ENCODE measurements around the gene ZNF773. TPM values are rescaled to one million over a fixed set of nuclear protein-coding genes. Genes with fewer than 3 reads are reported as not detected.
"Not testable (repeated sequence)": the region's sequence is repeated elsewhere in the genome, so short reads cannot be mapped to it uniquely, and the experiment has no call there.

ZNF773 gene
- total RNA-seq, 4 donors from 2014 or later = 1.2 to 6.5 (median 3.4) TPM

DNA sequence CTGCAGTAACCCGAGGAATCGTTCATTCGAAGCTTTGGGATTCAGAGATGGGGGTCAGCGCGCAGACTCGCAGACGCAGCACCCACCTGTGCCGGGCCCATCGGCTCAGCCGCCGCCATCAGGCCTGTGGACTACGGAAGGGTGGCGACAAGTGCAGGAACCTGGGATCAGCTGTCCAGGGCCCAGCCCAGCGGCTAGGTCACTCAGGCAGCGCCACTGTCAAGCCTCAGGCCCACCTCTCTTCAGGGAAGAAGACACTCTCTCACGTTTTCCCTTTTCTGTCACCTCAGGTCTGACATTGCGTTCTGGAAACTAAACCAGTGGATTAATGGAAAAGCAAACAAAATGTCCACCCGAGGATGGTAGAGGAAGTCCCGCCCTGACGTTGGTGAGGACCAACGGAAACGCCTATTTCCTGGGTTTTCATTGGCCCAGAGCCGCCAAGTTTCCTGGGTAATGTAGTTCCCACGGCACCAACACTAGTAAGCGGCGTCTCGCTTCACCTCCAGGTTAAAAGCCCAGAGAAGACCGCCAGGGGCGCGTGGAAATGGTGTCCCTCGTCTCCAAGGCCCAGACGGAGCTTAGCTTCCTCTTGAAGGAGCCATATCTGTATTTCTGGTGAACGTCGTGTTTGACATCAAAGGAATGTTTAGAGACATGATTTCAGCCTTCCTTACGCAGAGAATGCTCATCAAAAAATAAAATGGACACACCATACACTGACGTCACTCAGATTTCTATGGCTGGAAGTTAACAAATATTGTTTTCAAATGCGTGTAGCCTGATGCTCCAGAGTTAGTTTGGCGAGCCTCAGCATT, 22.3 kb upstream of the ZNF773 start, which contains the start of gene ZNF772:
Gene ZNF772 (minus strand): TSS at position 376 of the 818 bp plus-strand sequence. CDS start 257 bp downstream, at position 119.
- peak; percentile 89 to 91 for DNase-seq
- in situ Hi-C loops (cut with MboI; ENCODE audit: low sequenced_read_pairs in 4 of 4) (no loop called here), intact Hi-C loops (cut with DNase I; ENCODE audit: low total_unique reads) (loop anchor here (1.0 to 10.0 kb wide), 4 partner anchors 42 to 707 kb away; partner anchors contain the start of genes ZNF274, ZNF549, ZNF550 and ZNF749)
- Histone ChIP-seq H3K4me3 (peak within 1 kb of the TSS; percentile 79 to 84 (median 81)), H3K27me3 (no peaks in the 10 kb centered on the region), H3K36me3 (peaks cover 15 to 42% of the 10 kb centered on the region in 2 donors), H3K27ac (peak within 1 kb of the TSS; percentile 79 to 91 (median 86)), H3K9me3 (peaks cover 5 to 38% (median 16%) of the 10 kb centered on the region in 3 donors), H3K4me1 (peaks cover 12 to 13% of the 10 kb centered on the region in 2 donors)
- peak; percentile 100 for ATAC-seq
- peak in 1 of 2 donors; percentile 20 for TF ChIP-seq POLR2A (IDR thresholded peaks at IDR 0.05)
- TF ChIP-seq, protein P1, sequence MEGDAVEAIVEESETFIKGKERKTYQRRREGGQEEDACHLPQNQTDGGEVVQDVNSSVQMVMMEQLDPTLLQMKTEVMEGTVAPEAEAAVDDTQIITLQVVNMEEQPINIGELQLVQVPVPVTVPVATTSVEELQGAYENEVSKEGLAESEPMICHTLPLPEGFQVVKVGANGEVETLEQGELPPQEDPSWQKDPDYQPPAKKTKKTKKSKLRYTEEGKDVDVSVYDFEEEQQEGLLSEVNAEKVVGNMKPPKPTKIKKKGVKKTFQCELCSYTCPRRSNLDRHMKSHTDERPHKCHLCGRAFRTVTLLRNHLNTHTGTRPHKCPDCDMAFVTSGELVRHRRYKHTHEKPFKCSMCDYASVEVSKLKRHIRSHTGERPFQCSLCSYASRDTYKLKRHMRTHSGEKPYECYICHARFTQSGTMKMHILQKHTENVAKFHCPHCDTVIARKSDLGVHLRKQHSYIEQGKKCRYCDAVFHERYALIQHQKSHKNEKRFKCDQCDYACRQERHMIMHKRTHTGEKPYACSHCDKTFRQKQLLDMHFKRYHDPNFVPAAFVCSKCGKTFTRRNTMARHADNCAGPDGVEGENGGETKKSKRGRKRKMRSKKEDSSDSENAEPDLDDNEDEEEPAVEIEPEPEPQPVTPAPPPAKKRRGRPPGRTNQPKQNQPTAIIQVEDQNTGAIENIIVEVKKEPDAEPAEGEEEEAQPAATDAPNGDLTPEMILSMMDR (IDR thresholded peaks at IDR 0.05 in 4 of 5, conservative IDR thresholded peaks at IDR 0.05 in 1 of 5) = peak; percentile 47 to 70 (median 61)

DNA sequence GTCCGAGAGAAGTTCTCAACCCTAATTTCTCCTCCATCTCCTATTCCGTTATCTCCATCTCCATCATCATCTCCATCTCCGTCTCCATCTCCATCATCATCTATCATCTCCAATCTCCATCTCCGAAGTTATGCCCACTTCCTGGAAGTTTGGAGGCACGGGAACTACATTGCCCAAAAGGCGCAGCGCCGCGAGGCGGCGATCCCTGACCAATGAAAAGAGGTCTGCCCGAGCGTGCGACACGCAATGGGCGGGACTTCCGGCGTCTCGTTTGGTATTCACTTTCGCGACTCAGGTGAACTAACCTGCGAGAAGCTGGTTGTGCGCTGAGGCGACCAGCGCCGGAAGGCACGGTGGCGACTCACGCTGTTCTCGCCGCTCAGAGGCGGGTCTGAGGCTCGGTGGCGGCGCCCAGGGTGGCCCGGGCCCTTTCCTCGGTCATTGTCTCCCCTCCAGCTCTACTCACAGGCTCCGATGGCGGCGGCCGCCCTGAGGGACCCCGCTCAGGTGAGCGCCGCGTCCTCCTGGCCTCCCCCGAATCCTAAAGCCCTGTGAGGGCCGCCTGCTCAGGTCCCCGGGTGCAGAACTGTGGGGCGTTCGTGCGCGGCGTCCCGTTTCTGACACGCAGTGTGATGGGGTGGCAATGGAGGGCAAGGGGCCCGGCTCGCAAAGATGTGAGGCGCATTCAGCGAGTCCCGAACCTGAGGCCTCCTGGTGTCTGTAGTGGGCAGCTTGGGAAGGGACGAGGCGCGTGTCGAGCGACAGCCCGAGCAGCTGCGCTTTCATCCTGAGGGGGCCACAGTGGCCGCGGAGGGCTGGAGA, 12.1 kb upstream of the ZNF773 start, which contains the start of gene ZNF419:
Gene ZNF419 (plus strand): TSS at position 274 of the 822 bp plus-strand sequence. CDS start 201 bp downstream, at position 475.
- peak; percentile 86 for DNase-seq
- intact Hi-C loops (cut with DNase I; ENCODE audit: low total_unique reads) = loop anchor here (1.0 kb wide), 2 partner anchors 12 to 146 kb away; partner anchors contain the start of genes ZNF211 and ZNF773
- H3K27me3 ChIP-seq; in situ Hi-C loops (cut with MboI; ENCODE audit: low sequenced_read_pairs in 4 of 4); H3K9me3 ChIP-seq; H3K4me1 ChIP-seq: not testable (repeated sequence)
- ATAC-seq = peak; percentile 95 to 98
- H3K27ac ChIP-seq = peak within 1 kb of the TSS; percentile 72 to 87 (median 82)
- peaks cover 4 to 22% of the 10 kb centered on the region in 2 donors for H3K36me3 ChIP-seq
- peak within 1 kb of the TSS; percentile 97 to 100 (median 98) for H3K4me3 ChIP-seq
- TF ChIP-seq POLR2A (IDR thresholded peaks at IDR 0.05) = peak; percentile 36 to 54

DNA sequence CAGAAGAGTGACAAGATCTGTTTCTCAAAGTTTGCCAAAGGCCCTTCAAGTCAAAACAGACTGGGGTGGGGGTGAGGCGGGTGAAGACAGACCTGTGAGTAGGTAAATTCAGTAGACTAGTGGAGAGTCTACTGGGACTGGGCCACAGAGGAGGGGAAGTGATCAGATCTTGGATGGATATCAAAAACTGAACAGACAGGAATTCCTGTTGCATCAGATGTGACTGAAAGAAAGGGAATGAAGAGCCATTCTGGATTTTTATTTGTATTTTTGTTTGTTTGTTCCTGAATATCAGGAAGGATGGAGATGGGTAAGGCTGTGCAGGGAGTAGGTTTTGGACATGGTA, 11.5 kb upstream of the ZNF773 start:
- H3K27me3 ChIP-seq; H3K27ac ChIP-seq; intact Hi-C loops (cut with DNase I; ENCODE audit: low total_unique reads); DNase-seq; H3K9me3 ChIP-seq; H3K4me1 ChIP-seq; in situ Hi-C loops (cut with MboI; ENCODE audit: low sequenced_read_pairs in 4 of 4): not testable (repeated sequence)
- Histone ChIP-seq H3K4me3 (peak overlapping the region in 3 of 4 donors; percentile 27 to 100 (median 31)), H3K36me3 (peaks cover 4 to 28% of the 10 kb centered on the region in 2 donors)
- ATAC-seq = peak; percentile 13 to 14

DNA sequence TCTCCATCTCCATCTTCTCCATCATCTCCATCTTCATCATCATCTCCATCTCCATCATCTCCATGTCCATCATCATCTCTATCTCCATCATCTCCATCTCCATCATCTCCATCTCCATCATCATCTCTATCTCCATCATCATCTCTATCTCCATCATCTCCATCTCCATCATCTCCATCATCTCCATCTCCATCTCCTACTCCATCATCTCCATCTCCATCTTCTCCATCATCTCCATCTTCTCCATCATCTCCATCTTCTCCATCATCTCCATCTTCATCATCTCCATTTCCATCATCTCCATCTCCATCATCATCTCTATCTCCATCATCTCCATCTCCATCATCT, 432 bp upstream of the ZNF773 start:
- intact Hi-C loops (cut with DNase I; ENCODE audit: low total_unique reads) = loop anchor here (1.0 to 2.0 kb wide), 3 partner anchors 12 to 247 kb away; partner anchors contain the start of genes ZNF419, ZNF549 and ZNF776
- H3K27me3 ChIP-seq; DNase-seq; ATAC-seq; H3K9me3 ChIP-seq; H3K27ac ChIP-seq; in situ Hi-C loops (cut with MboI; ENCODE audit: low sequenced_read_pairs in 4 of 4): not testable (repeated sequence)
- peaks cover 6 to 11% of the 10 kb centered on the region in 2 donors for H3K4me1 ChIP-seq
- H3K4me3 ChIP-seq = peak overlapping the region in 2 of 4 donors; percentile 68 to 97
- H3K36me3 ChIP-seq = peaks cover 0 to 11% of the 10 kb centered on the region in 2 donors

DNA sequence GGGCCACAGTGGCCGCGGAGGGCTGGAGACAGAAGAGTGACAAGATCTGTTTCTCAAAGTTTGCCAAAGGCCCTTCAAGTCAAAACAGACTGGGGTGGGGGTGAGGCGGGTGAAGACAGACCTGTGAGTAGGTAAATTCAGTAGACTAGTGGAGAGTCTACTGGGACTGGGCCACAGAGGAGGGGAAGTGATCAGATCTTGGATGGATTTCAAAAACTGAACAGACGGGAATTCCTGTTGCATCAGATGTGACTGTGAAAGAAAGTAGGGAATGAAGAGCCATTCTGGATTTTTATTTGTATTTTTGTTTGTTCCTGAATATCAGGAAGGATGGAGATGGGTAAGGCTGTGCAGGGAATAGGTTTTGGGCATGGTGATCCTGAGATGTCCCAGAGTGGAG, 662 bp downstream of the ZNF773 start:
- ATAC-seq; in situ Hi-C loops (cut with MboI; ENCODE audit: low sequenced_read_pairs in 4 of 4): not testable (repeated sequence)

DNA sequence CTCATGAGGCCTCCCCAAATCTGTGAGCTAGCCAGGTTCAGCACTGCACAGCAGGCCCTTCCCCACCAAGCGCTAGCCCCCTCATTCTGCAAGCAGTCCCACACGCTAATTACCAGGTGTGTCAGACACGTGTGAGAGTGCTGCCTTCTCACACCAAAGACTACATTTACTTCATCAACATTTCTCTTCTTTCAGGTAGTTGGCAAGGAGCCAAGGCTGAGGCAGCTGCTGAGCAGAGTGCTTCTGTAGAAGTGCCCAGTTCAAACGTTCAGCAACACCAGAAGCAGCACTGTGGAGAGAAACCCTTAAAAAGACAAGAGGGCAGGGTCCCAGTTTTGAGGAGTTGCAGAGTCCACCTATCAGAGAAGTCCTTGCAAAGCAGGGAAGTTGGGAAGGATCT, 6.4 kb downstream of the ZNF773 start:
- in situ Hi-C loops (cut with MboI; ENCODE audit: low sequenced_read_pairs in 4 of 4) = no loop called here
- no peak for TF ChIP-seq POLR2A (IDR thresholded peaks at IDR 0.05)
- TF ChIP-seq, protein P1 (IDR thresholded peaks at IDR 0.05 in 4 of 5, conservative IDR thresholded peaks at IDR 0.05 in 1 of 5) = no peak
- Histone ChIP-seq H3K36me3 (peaks cover 0 to 64% of the 10 kb centered on the region in 2 donors), H3K4me1 (peaks cover 0 to 3% of the 10 kb centered on the region in 2 donors), H3K9me3 (peaks cover 0 to 5% (median under 1%) of the 10 kb centered on the region in 3 donors), H3K4me3 (no peak overlapping the region), H3K27me3 (no peaks in the 10 kb centered on the region), H3K27ac (no peak overlapping the region)
- DNase-seq (no peak), ATAC-seq (no peak)
- intact Hi-C loops (cut with DNase I; ENCODE audit: low total_unique reads) = loop anchor here (10.0 kb wide), 1 partner anchor 221 kb away; the partner anchor contains the start of gene ZNF460

More for the DNA sequence above, 662 bp downstream of the ZNF773 start:
- Histone ChIP-seq H3K36me3 (peaks cover 0 to 17% of the 10 kb centered on the region in 2 donors), H3K4me1 (peaks cover 6 to 11% of the 10 kb centered on the region in 2 donors), H3K4me3 (peak overlapping the region; percentile 23 to 97 (median 58))
- not testable (repeated sequence) for H3K27ac ChIP-seq, DNase-seq, H3K27me3 ChIP-seq, H3K9me3 ChIP-seq
- intact Hi-C loops (cut with DNase I; ENCODE audit: low total_unique reads) = loop anchor here (10.0 kb wide), 1 partner anchor 216 kb away; the partner anchor contains the start of gene ZNF460

Measured in gastrocnemius medialis (tissue), 4 donors.